ENCODE results near the gene FBLN2. TPM values are rescaled to one million over a fixed set of nuclear protein-coding genes. Genes with fewer than 3 reads are reported as not detected.

Gene FBLN2
- total RNA-seq, 4 donors from 2014 or later, result 20.6 to 51.2 (median 32.8) TPM

- no peaks in the 10 kb centered on the region for H3K36me3 ChIP-seq
- H3K27me3 ChIP-seq, result no peaks in the 10 kb centered on the region
- DNase-seq, result no peak
Measured at GRCh38 chr3:13666227-13666619, 117.3 kb downstream of the FBLN2 start.

GRCh38 chr3:13666781-13667709, 118.1 kb downstream of the FBLN2 start:
- TF ChIP-seq, protein P1, sequence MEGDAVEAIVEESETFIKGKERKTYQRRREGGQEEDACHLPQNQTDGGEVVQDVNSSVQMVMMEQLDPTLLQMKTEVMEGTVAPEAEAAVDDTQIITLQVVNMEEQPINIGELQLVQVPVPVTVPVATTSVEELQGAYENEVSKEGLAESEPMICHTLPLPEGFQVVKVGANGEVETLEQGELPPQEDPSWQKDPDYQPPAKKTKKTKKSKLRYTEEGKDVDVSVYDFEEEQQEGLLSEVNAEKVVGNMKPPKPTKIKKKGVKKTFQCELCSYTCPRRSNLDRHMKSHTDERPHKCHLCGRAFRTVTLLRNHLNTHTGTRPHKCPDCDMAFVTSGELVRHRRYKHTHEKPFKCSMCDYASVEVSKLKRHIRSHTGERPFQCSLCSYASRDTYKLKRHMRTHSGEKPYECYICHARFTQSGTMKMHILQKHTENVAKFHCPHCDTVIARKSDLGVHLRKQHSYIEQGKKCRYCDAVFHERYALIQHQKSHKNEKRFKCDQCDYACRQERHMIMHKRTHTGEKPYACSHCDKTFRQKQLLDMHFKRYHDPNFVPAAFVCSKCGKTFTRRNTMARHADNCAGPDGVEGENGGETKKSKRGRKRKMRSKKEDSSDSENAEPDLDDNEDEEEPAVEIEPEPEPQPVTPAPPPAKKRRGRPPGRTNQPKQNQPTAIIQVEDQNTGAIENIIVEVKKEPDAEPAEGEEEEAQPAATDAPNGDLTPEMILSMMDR (IDR thresholded peaks at IDR 0.05), result no peak
- TF ChIP-seq POLR2A (IDR thresholded peaks at IDR 0.05), result no peak
- DNase-seq, result no peak
- Histone ChIP-seq H3K9me3 (no peaks in the 10 kb centered on the region), H3K4me3 (no peak overlapping the region), H3K36me3 (no peaks in the 10 kb centered on the region), H3K27me3 (no peaks in the 10 kb centered on the region), H3K27ac (no peak overlapping the region), H3K4me1 (no peaks in the 10 kb centered on the region)

More at GRCh38 chr3:13666227-13666619, 117.3 kb downstream of the FBLN2 start:
- Histone ChIP-seq H3K4me3 (no peak overlapping the region), H3K27ac (no peak overlapping the region), H3K4me1 (no peaks in the 10 kb centered on the region), H3K9me3 (no peaks in the 10 kb centered on the region)
- no peak for TF ChIP-seq POLR2A (IDR thresholded peaks at IDR 0.05)

GRCh38 chr3:13668136-13668535, 119.2 kb downstream of the FBLN2 start:
- H3K27ac ChIP-seq, result no peak overlapping the region
- DNase-seq, result no peak
- no peaks in the 10 kb centered on the region for H3K9me3 ChIP-seq
- H3K36me3 ChIP-seq, result no peaks in the 10 kb centered on the region
- TF ChIP-seq, protein P1 (IDR thresholded peaks at IDR 0.05), result no peak
- no peak for TF ChIP-seq POLR2A (IDR thresholded peaks at IDR 0.05)
- H3K4me3 ChIP-seq, result no peak overlapping the region
- H3K27me3 ChIP-seq, result no peaks in the 10 kb centered on the region
- no peaks in the 10 kb centered on the region for H3K4me1 ChIP-seq

- no peak overlapping the region for H3K27ac ChIP-seq
- no peak for TF ChIP-seq POLR2A (IDR thresholded peaks at IDR 0.05)
- TF ChIP-seq, protein P1 (IDR thresholded peaks at IDR 0.05), result no peak
- H3K4me1 ChIP-seq, result no peaks in the 10 kb centered on the region
- H3K36me3 ChIP-seq, result no peaks in the 10 kb centered on the region
- H3K4me3 ChIP-seq, result no peak overlapping the region
- no peak for DNase-seq
- H3K27me3 ChIP-seq, result no peaks in the 10 kb centered on the region
- no peaks in the 10 kb centered on the region for H3K9me3 ChIP-seq
Measured at GRCh38 chr3:13669457-13669856, 120.5 kb downstream of the FBLN2 start.

- Histone ChIP-seq H3K4me3 (no peak overlapping the region), H3K27ac (no peak overlapping the region), H3K27me3 (no peaks in the 10 kb centered on the region), H3K9me3 (no peaks in the 10 kb centered on the region), H3K4me1 (no peaks in the 10 kb centered on the region), H3K36me3 (no peaks in the 10 kb centered on the region)
- TF ChIP-seq, protein P1 (IDR thresholded peaks at IDR 0.05), result no peak
- TF ChIP-seq POLR2A (IDR thresholded peaks at IDR 0.05), result no peak
- DNase-seq, result no peak
Measured at GRCh38 chr3:13670292-13670691, 121.4 kb downstream of the FBLN2 start.

- no peak for DNase-seq
- H3K27me3 ChIP-seq, result no peaks in the 10 kb centered on the region
Measured at GRCh38 chr3:13671482-13672233, 122.7 kb downstream of the FBLN2 start.

More at GRCh38 chr3:13671482-13672233, 122.7 kb downstream of the FBLN2 start:
- no peaks in the 10 kb centered on the region for H3K9me3 ChIP-seq
- no peak overlapping the region for H3K4me3 ChIP-seq
- H3K36me3 ChIP-seq, result no peaks in the 10 kb centered on the region
- TF ChIP-seq, protein P1 (IDR thresholded peaks at IDR 0.05), result no peak
- no peak for TF ChIP-seq POLR2A (IDR thresholded peaks at IDR 0.05)
- H3K4me1 ChIP-seq, result no peaks in the 10 kb centered on the region
- H3K27ac ChIP-seq, result no peak overlapping the region

Measured in Peyer's patch (tissue), 4 donors.